Left lung (tissue), 10 donors: Measurements from ENCODE around the gene HSPA1B. TPM values are rescaled to one million over a fixed set of nuclear protein-coding genes. Genes with fewer than 3 reads are reported as not detected.
"Not testable (repeated sequence)": the region's sequence is repeated elsewhere in the genome, so short reads cannot be mapped to it uniquely, and the experiment has no call there.

Experiments used
- ATAC-seq: fragments of 200-7000 bp; cut with Tn5 transposase; one replicate; pipeline ENCODE4 v1.9.1; 2020; ENCODE audit warnings: moderate library complexity
- DNase-seq, 4 donors: peaks; one replicate each; pipeline ENCODE4 v3.0.0-alpha.2; 2013 to 2020
- H3K27ac ChIP-seq, 2 donors: fragments of 200-600 bp; sonication (generic) in 1 of 2; one replicate each; pipeline versions ENCODE4 v1.5.0 to v1.8.0; 2020 to 2021
- H3K27me3 ChIP-seq, 2 donors: fragments of 200-600 bp; sonication (generic) in 1 of 2; one replicate each; pipeline versions ENCODE4 v1.5.0 to v1.8.0; 2020 to 2021
- H3K36me3 ChIP-seq, 2 donors: fragments of 200-600 bp; sonication (generic) in 1 of 2; one replicate each; pipeline versions ENCODE4 v1.5.0 to v1.8.0; 2020 to 2021
- H3K4me1 ChIP-seq, 2 donors: fragments of 200-600 bp; one replicate each; pipeline ENCODE4 v1.8.0; 2021
- H3K4me3 ChIP-seq, 2 donors: fragments of 200-600 bp; sonication (generic) in 1 of 2; one replicate each; pipeline versions ENCODE4 v1.5.0 to v1.8.0; 2020 to 2021; ENCODE audit warnings: mild to moderate bottlenecking in 1 of 2
- H3K9me3 ChIP-seq, 2 donors: fragments of 200-600 bp; sonication (generic) in 1 of 2; one replicate each; pipeline versions ENCODE4 v1.5.0 to v1.8.0; 2020 to 2021
- intact Hi-C, 2 donors: fragments of 100-400 bp; cut with DNase I; formaldehyde crosslinking; loops; one replicate each; pipeline versions ENCODE4 v1.11.2 to v1.14.2; 2022
- polyA plus RNA-seq, 6 donors: library from polyadenylated mRNA; unstranded; fragments of 120-200 nt; gene quantifications; one replicate each; pipeline ENCODE4 v1.2.1, GENCODE V29; 2013; ENCODE audit not compliant: insufficient read length in 6 of 6
- total RNA-seq, 2 donors: library from RNA; stranded (reverse); fragmentation: NEBNext Ultra II Directional; extraction: Animal tissue kit (Norgen Biotek cat#: 25700); gene quantifications; one replicate each; pipeline ENCODE4 v1.2.1, GENCODE V29; 2021
- TF ChIP-seq, protein P1 (sequence below), 2 donors: fragments of 200-600 bp; sonication (generic) in 1 of 2; IDR thresholded peaks; one replicate each; pipeline versions ENCODE4 v1.5.0 to v1.8.0; 2021; ENCODE audit warnings: antibody characterized with exemption in 2 of 2
- donor health status: DM: no; HTN: yes; CAD: no.
- donor health status: DM: no; HTN: no; CAD: no.

HSPA1B gene
- total and polyA plus RNA-seq, 8 donors = 66.6 to 180 (median 97.0) TPM

DNA sequence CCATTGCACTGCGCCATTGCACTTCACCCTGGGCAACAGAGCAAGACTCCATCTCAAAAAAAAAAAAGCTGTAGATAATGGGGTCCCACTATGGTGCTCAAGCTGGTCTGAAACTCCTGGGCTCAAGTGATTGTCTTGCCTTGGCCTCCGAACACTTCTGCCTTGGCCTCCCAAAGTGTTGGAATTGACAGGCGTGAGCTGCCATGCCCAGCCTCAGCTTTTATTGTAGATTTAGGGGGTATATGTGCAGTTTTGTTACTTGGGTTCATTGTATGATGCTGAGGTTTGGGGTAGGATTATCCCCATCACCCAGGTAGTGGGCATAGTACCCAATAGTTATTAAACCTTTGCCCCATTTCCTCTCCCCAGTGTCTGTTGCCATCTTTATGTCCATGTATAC lies 11.4 kb downstream of the HSPA1B start:
- Histone ChIP-seq H3K9me3 (no peaks in the 10 kb centered on the region), H3K27me3 (no peaks in the 10 kb centered on the region), H3K4me3 (peak overlapping the region in 1 of 2 donors; percentile 95), H3K27ac (no peak overlapping the region), H3K4me1 (peaks cover 31 to 51% of the 10 kb centered on the region in 2 donors), H3K36me3 (peaks cover 0 to 57% of the 10 kb centered on the region in 2 donors)
- intact Hi-C loops = no loop called here
- ATAC-seq (no peak), DNase-seq (no peak)
- TF ChIP-seq, protein P1, sequence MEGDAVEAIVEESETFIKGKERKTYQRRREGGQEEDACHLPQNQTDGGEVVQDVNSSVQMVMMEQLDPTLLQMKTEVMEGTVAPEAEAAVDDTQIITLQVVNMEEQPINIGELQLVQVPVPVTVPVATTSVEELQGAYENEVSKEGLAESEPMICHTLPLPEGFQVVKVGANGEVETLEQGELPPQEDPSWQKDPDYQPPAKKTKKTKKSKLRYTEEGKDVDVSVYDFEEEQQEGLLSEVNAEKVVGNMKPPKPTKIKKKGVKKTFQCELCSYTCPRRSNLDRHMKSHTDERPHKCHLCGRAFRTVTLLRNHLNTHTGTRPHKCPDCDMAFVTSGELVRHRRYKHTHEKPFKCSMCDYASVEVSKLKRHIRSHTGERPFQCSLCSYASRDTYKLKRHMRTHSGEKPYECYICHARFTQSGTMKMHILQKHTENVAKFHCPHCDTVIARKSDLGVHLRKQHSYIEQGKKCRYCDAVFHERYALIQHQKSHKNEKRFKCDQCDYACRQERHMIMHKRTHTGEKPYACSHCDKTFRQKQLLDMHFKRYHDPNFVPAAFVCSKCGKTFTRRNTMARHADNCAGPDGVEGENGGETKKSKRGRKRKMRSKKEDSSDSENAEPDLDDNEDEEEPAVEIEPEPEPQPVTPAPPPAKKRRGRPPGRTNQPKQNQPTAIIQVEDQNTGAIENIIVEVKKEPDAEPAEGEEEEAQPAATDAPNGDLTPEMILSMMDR (IDR thresholded peaks at IDR 0.05) = no peak

DNA sequence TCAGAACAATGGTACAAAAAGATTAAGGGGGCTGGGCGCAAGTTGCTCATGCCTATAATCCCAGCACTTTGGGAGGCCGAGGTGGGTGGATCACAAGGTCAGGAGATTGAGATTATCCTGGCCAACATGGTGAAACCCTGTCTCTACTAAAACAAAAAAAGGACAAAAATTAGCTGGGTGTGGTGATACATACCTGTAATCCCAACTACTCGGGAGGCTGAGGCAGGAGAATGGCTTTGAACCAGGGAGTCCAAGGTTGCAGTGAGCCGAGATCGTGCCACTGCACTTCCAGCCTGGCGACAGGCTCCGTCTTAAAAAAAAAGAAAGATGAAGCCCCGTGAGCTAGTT lies 12.2 kb downstream of the HSPA1B start:
- H3K9me3 ChIP-seq, H3K4me3 ChIP-seq, H3K27me3 ChIP-seq, H3K27ac ChIP-seq, ATAC-seq, intact Hi-C loops, DNase-seq: not testable (repeated sequence)
- Histone ChIP-seq H3K4me1 (peaks cover 31 to 48% of the 10 kb centered on the region in 2 donors), H3K36me3 (peaks cover 0 to 57% of the 10 kb centered on the region in 2 donors)

- no peak overlapping the region for H3K27ac ChIP-seq
- ATAC-seq = no peak
- H3K9me3 ChIP-seq = no peaks in the 10 kb centered on the region
- no peak overlapping the region for H3K4me3 ChIP-seq
- no peaks in the 10 kb centered on the region for H3K27me3 ChIP-seq
- no peak for DNase-seq
- intact Hi-C loops = no loop called here
- TF ChIP-seq, protein P1 (IDR thresholded peaks at IDR 0.05) = no peak
- peaks cover 19 to 30% of the 10 kb centered on the region in 2 donors for H3K4me1 ChIP-seq
- H3K36me3 ChIP-seq = peaks cover 0 to 53% of the 10 kb centered on the region in 2 donors
Observed at GRCh38 chr6:31842053-31842452, 14.5 kb downstream of the HSPA1B start.

DNA sequence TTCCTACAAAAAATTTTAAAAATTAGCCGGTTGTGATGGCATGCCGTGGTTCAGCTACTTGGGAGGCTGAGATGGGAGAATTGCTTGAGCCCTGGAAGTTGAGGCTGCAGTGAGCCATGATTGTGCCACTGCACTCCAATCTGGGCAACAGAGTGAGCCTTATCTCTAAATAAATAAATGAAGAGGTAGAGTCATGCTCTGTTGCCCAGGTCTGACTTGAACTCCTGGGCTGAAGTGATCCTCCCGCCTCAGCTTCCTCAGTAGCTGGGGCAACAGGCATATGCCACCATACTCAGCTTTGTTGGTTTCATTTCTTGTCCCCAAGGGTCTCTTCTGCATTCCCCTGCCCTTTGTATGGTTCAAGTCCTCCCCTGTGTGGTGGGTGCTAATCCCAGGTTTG lies 17.0 kb downstream of the HSPA1B start:
- TF ChIP-seq, protein P1 (IDR thresholded peaks at IDR 0.05) = no peak
- DNase-seq (no peak), ATAC-seq (peak; percentile 59)
- Histone ChIP-seq H3K4me1 (peaks cover 0 to 6% of the 10 kb centered on the region in 2 donors), H3K36me3 (peaks cover 0 to 29% of the 10 kb centered on the region in 2 donors), H3K4me3 (no peak overlapping the region), H3K9me3 (no peaks in the 10 kb centered on the region), H3K27me3 (no peaks in the 10 kb centered on the region), H3K27ac (no peak overlapping the region)
- intact Hi-C loops = no loop called here

DNA sequence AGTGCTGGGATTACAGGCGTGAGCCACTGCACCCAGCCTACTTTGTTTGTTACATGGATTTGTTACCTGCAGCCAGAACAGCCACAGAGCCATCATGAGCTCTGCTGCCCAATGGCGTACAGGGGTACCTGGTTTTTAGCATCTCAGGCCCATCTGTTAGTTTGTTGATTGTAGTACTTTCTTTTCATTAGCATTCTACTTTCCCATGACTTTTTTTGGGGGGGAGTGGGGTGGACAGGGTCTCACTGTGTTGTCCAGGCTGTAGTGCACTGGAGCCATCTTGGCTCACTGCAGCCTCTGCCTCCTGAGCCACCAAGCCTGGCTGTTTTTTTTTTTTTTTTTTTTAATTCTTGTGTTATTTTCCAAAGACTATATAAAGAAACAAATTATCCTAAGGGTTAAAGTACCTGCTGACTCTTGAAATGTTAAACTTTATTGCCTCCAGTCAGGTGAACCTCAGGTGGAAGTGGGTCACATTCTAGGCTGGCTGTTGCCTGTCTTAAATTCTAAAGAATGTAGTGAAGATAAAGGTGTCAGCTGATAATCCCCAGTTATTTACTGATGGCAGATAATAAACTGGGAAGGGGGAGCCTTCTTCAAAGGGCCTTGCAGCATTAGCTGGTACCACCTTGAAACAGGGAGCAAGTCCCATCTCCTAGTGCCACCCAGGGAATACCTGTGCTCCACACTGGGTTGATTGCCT lies 19.9 kb downstream of the HSPA1B start:
- no peak overlapping the region for H3K27ac ChIP-seq

More for the DNA sequence above, 19.9 kb downstream of the HSPA1B start:
- H3K9me3 ChIP-seq = no peaks in the 10 kb centered on the region
- TF ChIP-seq, protein P1 (IDR thresholded peaks at IDR 0.05) = no peak
- intact Hi-C loops = no loop called here
- DNase-seq (no peak), ATAC-seq (no peak)
- H3K4me1 ChIP-seq = no peaks in the 10 kb centered on the region
- no peaks in the 10 kb centered on the region for H3K27me3 ChIP-seq
- no peaks in the 10 kb centered on the region for H3K36me3 ChIP-seq
- no peak overlapping the region for H3K4me3 ChIP-seq
